K562 (cell line): Measurements from ENCODE around the gene CDCA4. TPM values are rescaled to one million over a fixed set of nuclear protein-coding genes. Genes with fewer than 3 reads are reported as not detected.

Source experiments
- ATAC-seq: fragments of 200-7000 bp; cut with Tn5 transposase; 3 replicates; pipeline ENCODE4 v1.9.1; 2020; ENCODE audit warnings: moderate library complexity
- BruUV-seq: library from RNA; stranded (reverse); fragments of 400-500 nt; replicated peaks from 2 replicates; lab custom pipeline; 2021; lab: Mats Ljungman, UMichigan
- CTCF ChIA-PET: fragments of 300-600 bp; formaldehyde crosslinking; extraction: SDS; loops from one replicate; lab custom pipeline; 2021; ENCODE audit warnings: low intra/inter-chr PET ratio; lab: Yijun Ruan, JAX
- POLR2A ChIA-PET: fragments of 300-600, 350-650 bp; sonication (Branson Sonifier 250); formaldehyde crosslinking; extraction: SDS; loops from one replicate; lab custom pipeline; 2021; ENCODE audit warnings: antibody characterized with exemption, inconsistent platforms; lab: Yijun Ruan, JAX
- DNase-seq, 4 experiments: peaks; one replicate each; pipeline versions ENCODE4 v3.0.0 to v3.0.0-alpha.2; 2011 to 2018; ENCODE audit warnings: low spot score in 3 of 4, mixed read lengths in 3 of 4; ENCODE audit errors: extremely low read depth in 1 of 4
- FAIRE-seq: peaks from 2 replicates; lab custom pipeline; 2011; peaks lifted over from hg19 to GRCh38; lab: Jason Lieb, UNC
- H2AFZ ChIP-seq: 2 replicates; pipeline ENCODE4 v1.6.0; 2011; ENCODE audit warnings: low read depth, low read length, control low read depth, inconsistent platforms
- H3K27ac ChIP-seq: fragments of 200-600 bp; 3 replicates; pipeline ENCODE4 v1.8.0; 2011; ENCODE audit warnings: low read depth, mild to moderate bottlenecking, control low read depth, inconsistent platforms, low read length, moderate library complexity, mixed read lengths; ENCODE audit errors: extremely low read depth
- H3K27me3 ChIP-seq, 2 experiments: fragments of 300-600 bp in 1 of 2; 2 replicates in 1 of 2; 3 replicates in 1 of 2; pipeline versions ENCODE4 v1.6.0 to v1.8.0; 2011; ENCODE audit warnings: inconsistent platforms in 2 of 2, low read length in 2 of 2, mild to moderate bottlenecking in 1 of 2, mixed read lengths in 1 of 2, moderate library complexity in 1 of 2; ENCODE audit not compliant: control insufficient read depth in 2 of 2, insufficient read depth in 2 of 2
- H3K36me3 ChIP-seq: fragments of 300-600 bp; 3 replicates; pipeline ENCODE4 v1.8.0; 2011; ENCODE audit warnings: mild to moderate bottlenecking, low read length, inconsistent platforms; ENCODE audit not compliant: control insufficient read depth, insufficient read depth
- H3K4me1 ChIP-seq, 2 experiments: fragments of 200-600 bp in 1 of 2; replicated peaks in 1 of 2; 2 replicates in 1 of 2; 3 replicates in 1 of 2; pipeline versions ENCODE4 v1.5.1 to v1.8.0; 2011; ENCODE audit warnings: inconsistent platforms in 2 of 2, low read length in 2 of 2, mild to moderate bottlenecking in 1 of 2, mixed read lengths in 1 of 2, moderate library complexity in 1 of 2; ENCODE audit not compliant: control insufficient read depth in 2 of 2, insufficient read depth in 2 of 2
- H3K4me2 ChIP-seq: 2 replicates; pipeline ENCODE4 v1.6.1; 2011; ENCODE audit warnings: low read length, control low read depth, inconsistent platforms, mixed read lengths; ENCODE audit not compliant: insufficient read depth
- H3K4me3 ChIP-seq: fragments of 200-600 bp; sonication (generic), shearing (Covaris generic); 2 replicates; pipeline ENCODE4 v1.5.1; 2016; ENCODE audit warnings: control low read depth, inconsistent platforms
- H3K79me2 ChIP-seq: fragments of 200-600 bp; 3 replicates; pipeline ENCODE4 v1.8.0; 2011; ENCODE audit warnings: low read length, inconsistent platforms; ENCODE audit not compliant: control insufficient read depth, insufficient read depth
- H3K9ac ChIP-seq, 2 experiments: 2 replicates each; pipeline versions ENCODE4 v1.6.0 to v1.6.1; 2011; ENCODE audit warnings: low read depth in 2 of 2, low read length in 2 of 2, control low read depth in 1 of 2, inconsistent platforms in 1 of 2, mild to moderate bottlenecking in 1 of 2, mixed read lengths in 1 of 2; ENCODE audit not compliant: insufficient read depth in 1 of 2
- H3K9me1 ChIP-seq: one replicate; pipeline ENCODE4 v1.6.0; 2011; ENCODE audit warnings: inconsistent platforms, mild to moderate bottlenecking, low read length, moderate library complexity; ENCODE audit not compliant: control insufficient read depth, insufficient read depth
- H3K9me3 ChIP-seq: replicated peaks from 2 replicates; pipeline ENCODE4 v1.5.1; 2011; ENCODE audit warnings: low read depth, low read length, inconsistent platforms; ENCODE audit not compliant: control insufficient read depth, insufficient read depth
- H4K20me1 ChIP-seq: replicated peaks from 2 replicates; pipeline ENCODE4 v1.6.1; 2011; ENCODE audit warnings: low read length, inconsistent platforms, mixed read lengths; ENCODE audit not compliant: control insufficient read depth, insufficient read depth
- BHLHE40 ChIP-seq: IDR thresholded peaks from 2 replicates; pipeline ENCODE4 v1.6.1; 2011; ENCODE audit warnings: low read length, improper control_type of control experiment
- E2F3 ChIP-seq: fragments of 250-450 bp; sonication (Bioruptor Pico); IDR thresholded peaks from 2 replicates; pipeline ENCODE4 v1.4.0; 2020; ENCODE audit warnings: mild to moderate bottlenecking
- FOSL1 ChIP-seq: fragments of 200-800 bp; sonication (Bioruptor generic); conservative IDR thresholded peaks from 2 replicates; pipeline ENCODE4 v1.6.1; 2016; ENCODE audit warnings: missing genetic modification characterization, missing compliant biosample characterization
- RFX1 ChIP-seq: fragments of 450-650 bp; IDR thresholded peaks from 2 replicates; pipeline ENCODE4 v1.6.1; 2016; ENCODE audit warnings: mild to moderate bottlenecking, moderate library complexity
- WGBS: fragments of 100-300 bp; shearing (Covaris generic); methylation state at CpG from one replicate; pipeline ENCODE4 v1.1.6; 2016; ENCODE audit warnings: low coverage, mixed read lengths; ENCODE audit not compliant: insufficient coverage; ENCODE audit errors: missing lambda C conversion rate; 5-methylcytosine and 5-hydroxymethylcytosine counted together
- in situ Hi-C: fragments of 300-500 bp; cut with MboI; formaldehyde crosslinking; loops from 4 replicates; pipeline ENCODE4 v1.15.0; 2018; ENCODE audit warnings: inconsistent platforms, mixed read lengths
- intact Hi-C: fragments of 100-400 bp; cut with micrococcal nuclease; formaldehyde crosslinking; loops from 2 replicates; pipeline ENCODE4 v1.14.2; 2022
- polyA plus RNA-seq, 8 experiments: library from polyadenylated mRNA; depleted of rRNA in 4 of 8; stranded (reverse) in 5 of 8; unstranded in 3 of 8; fragments of >200 nt; fragmentation: Nextera tagmentation in 2 of 8; fragmentation: Illumina TruSeq in 1 of 8; extraction: Ambion mirVana in 2 of 8; extraction: Trizol in 1 of 8; gene quantifications; 2 replicates each; pipeline versions ENCODE4 v1.2.1 to v1.2.3, GENCODE V29; 2011 to 2014; ENCODE audit warnings: inconsistent platforms in 1 of 8, missing spikeins in 1 of 8
- total RNA-seq, 7 experiments: library from RNA; depleted of rRNA in 6 of 7; stranded (reverse); fragments of >200 nt in 6 of 7; fragmentation: Illumina TruSeq in 2 of 7; extraction: Trizol in 2 of 7; gene quantifications; 2 replicates each; pipeline versions ENCODE4 v1.2.1 to v1.2.3, GENCODE V29; 2011 to 2021; ENCODE audit warnings: low replicate concordance in 1 of 7

Gene CDCA4
- total and polyA plus RNA-seq, 9 of the 15 experiments (the other 6 are each of a cell fraction or from before 2014, with no cell fraction given), result 6.6 to 44.2 (median 23.0) TPM

DNA sequence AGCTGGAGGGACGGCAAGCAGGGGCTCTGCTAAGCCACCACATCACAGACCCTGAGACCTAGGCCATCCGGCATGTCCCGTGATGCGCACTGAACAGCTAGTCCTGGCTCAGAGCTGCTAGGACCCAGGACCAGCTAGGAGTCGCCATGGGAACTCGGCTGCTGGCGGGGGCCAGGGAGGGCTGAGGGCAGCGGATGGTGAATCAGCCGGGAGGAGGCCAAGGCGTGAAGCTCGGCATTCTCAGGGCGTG lies 47.8 kb downstream of the CDCA4 start:
- peaks cover 0 to 81% of the 10 kb centered on the region in 2 experiments; a peak in 3 of 5 replicates for H3K4me1 ChIP-seq
- no TSS peak for BruUV-seq
- H3K79me2 ChIP-seq, result no peaks in the 10 kb centered on the region
- ChIA-PET POLR2A (interaction anchor here (0.7 to 1.2 kb wide), 2 partner anchors 10 to 11 kb away, joined by 3 to 4 read pairs; no protein-coding TSS in a partner anchor), CTCF (no interaction called here)
- H2AFZ ChIP-seq, result no peak overlapping the region
- FAIRE-seq (no peak), ATAC-seq (no peak), DNase-seq (no peak)
- no peak overlapping the region for H3K4me3 ChIP-seq
- in situ Hi-C loops (loop anchor here (5.0 kb wide), 1 partner anchor 74 kb away; no protein-coding TSS in a partner anchor), intact Hi-C loops (no loop called here)
- no peaks in the 10 kb centered on the region for H3K9me3 ChIP-seq
- no peaks in the 10 kb centered on the region for H3K9me1 ChIP-seq
- no peaks in the 10 kb centered on the region for H3K36me3 ChIP-seq
- H3K4me2 ChIP-seq, result no peak overlapping the region
- no peak overlapping the region for H3K9ac ChIP-seq
- TF ChIP-seq FOSL1 (0 out of 2 replicates have a peak, but pooled peaks have one; percentile 36), E2F3 (CRISPR knock-in tag) (no peak)
- no peak overlapping the region for H3K27ac ChIP-seq
- WGBS, result 20% methylated on average over 9 of the region's 12 CpGs
- peaks cover 16% of the 10 kb centered on the region; the same call in 1 of the 2 replicates for H4K20me1 ChIP-seq
- H3K27me3 ChIP-seq, result peaks cover 0 to 6% of the 10 kb centered on the region in 2 experiments; a peak in 1 of 5 replicates

DNA sequence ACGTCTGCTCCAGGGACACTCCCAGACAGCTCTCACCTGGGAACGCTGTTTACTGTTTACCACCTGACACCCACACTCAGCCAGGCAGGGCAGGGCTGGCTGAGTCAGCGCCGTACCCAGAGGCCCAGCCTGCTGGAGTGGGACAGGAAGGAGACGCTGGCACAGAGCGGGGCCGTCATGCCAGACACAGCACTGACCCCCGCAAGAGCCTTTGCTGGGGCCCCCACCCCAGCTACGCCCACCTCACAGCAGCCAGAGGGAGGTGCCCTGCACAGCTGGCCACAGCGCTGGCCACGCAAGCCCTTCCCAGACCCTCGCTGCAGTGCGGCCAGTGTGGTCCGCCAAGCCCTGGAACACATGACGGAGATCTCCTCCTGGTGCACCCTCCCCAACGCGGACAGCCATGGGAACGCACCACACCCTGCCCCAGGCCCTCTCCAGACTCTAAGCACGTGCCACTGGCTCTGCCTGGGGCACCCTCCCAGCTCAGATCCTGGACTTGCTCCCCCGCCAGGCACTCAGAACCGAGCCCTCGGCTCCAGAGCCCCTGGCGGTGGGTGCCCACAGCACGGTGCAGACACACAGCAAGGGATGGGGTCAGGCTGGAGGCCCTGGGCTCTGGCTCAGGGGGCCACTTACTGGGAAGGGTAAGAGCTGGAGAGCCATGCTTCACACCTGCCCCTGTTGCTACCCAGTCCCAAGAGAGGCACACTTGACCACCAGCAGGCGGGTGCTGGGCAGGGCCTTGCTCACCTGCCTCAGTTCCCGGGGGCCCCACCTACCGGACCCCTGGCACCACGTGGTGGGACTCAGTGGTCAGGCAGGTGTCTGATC lies 48.4 kb downstream of the CDCA4 start:
- ChIA-PET POLR2A (interaction anchor here (0.6 to 1.2 kb wide), 4 partner anchors 10 to 36 kb away, joined by 3 to 4 read pairs (median 3); no protein-coding TSS in a partner anchor), CTCF (no interaction called here)
- Histone ChIP-seq H3K79me2 (no peaks in the 10 kb centered on the region), H3K27me3 (peaks cover 0 to 9% of the 10 kb centered on the region in 2 experiments; a peak in 1 of 5 replicates), H3K4me2 (no peak overlapping the region), H2AFZ (no peak overlapping the region), H3K4me1 (peaks cover 0 to 81% of the 10 kb centered on the region in 2 experiments; a peak in 3 of 5 replicates), H3K9me3 (no peaks in the 10 kb centered on the region), H3K27ac (no peak overlapping the region), H3K4me3 (no peak overlapping the region), H3K9ac (no peak overlapping the region), H4K20me1 (peaks cover 16% of the 10 kb centered on the region; the same call in 1 of the 2 replicates), H3K36me3 (no peaks in the 10 kb centered on the region), H3K9me1 (no peaks in the 10 kb centered on the region)
- DNase-seq (no peak), FAIRE-seq (no peak), ATAC-seq (no peak)
- intact Hi-C loops, result no loop called here
- in situ Hi-C loops, result loop anchor here (5.0 kb wide), 1 partner anchor 75 kb away; no protein-coding TSS in a partner anchor
- TF ChIP-seq BHLHE40, result 0 out of 2 replicates have a peak, but pooled peaks have one; percentile 12
- no peak for TF ChIP-seq RFX1
- 18% methylated on average over 17 of the region's 28 CpGs for WGBS
- BruUV-seq, result no TSS peak
